Activated CD4-positive, alpha-beta T cell treated with anti-CD3 and anti-CD28 coated beads for 36 hours (primary cell): Measurements from ENCODE around the gene INPP4B. TPM values are rescaled to one million over a fixed set of nuclear protein-coding genes. Genes with fewer than 3 reads are reported as not detected.

Source experiments
- ATAC-seq: fragments of 200-7000 bp; cut with Tn5 transposase; one replicate; pipeline ENCODE4 v1.10.0; 2021; ENCODE audit warnings: mild to moderate bottlenecking, moderate library complexity
- CTCF ChIA-PET: fragments of 350-600 bp; sonication (Branson Sonifier 250); formaldehyde crosslinking; loops from one replicate; lab custom pipeline; 2021; ENCODE audit warnings: antibody characterized with exemption; lab: Charles Lee
- POLR2A ChIA-PET: fragments of 350-600 bp; sonication (Branson Sonifier 250); formaldehyde crosslinking; loops from one replicate; lab custom pipeline; 2021; ENCODE audit warnings: antibody characterized with exemption, inconsistent platforms; lab: Charles Lee
- DNase-seq: peaks from one replicate; pipeline ENCODE4 v3.0.0-alpha.2; 2020
- H3K27ac Mint-ChIP-seq: one replicate; pipeline ENCODE4 v1.8.0; 2021; ENCODE audit warnings: mixed read lengths
- H3K27me3 Mint-ChIP-seq: one replicate; pipeline ENCODE4 v1.8.0; 2021; ENCODE audit warnings: mixed read lengths
- H3K36me3 Mint-ChIP-seq: one replicate; pipeline ENCODE4 v1.8.0; 2021; ENCODE audit warnings: low read depth, mixed read lengths
- H3K4me1 Mint-ChIP-seq: one replicate; pipeline ENCODE4 v1.8.0; 2021; ENCODE audit warnings: mixed read lengths
- H3K4me3 Mint-ChIP-seq: one replicate; pipeline ENCODE4 v1.8.0; 2021; ENCODE audit warnings: mild to moderate bottlenecking, moderate library complexity, mixed read lengths
- H3K9me3 Mint-ChIP-seq: one replicate; pipeline ENCODE4 v1.8.0; 2021; ENCODE audit warnings: low read depth, mixed read lengths
- intact Hi-C, 2 experiments: fragments of 100-400 bp; cut with DNase I in 1 of 2; cut with micrococcal nuclease in 1 of 2; formaldehyde crosslinking; loops; one replicate each; pipeline versions ENCODE4 v1.14.2 to v1.15.1; 2022 to 2024; cut with DNase I, micrococcal nuclease
- total RNA-seq, 2 experiments: library from RNA; stranded (reverse); gene quantifications; one replicate each; pipeline ENCODE4 v1.2.3, GENCODE V29; 2021

INPP4B gene
- total RNA-seq, 2 experiments from 2014 or later, result 66.6 to 70.7 TPM

- Mint-ChIP-seq H3K9me3 (no peaks in the 10 kb centered on the region), H3K27me3 (no peaks in the 10 kb centered on the region), H3K27ac (peak overlapping the region; percentile 42), H3K36me3 (peaks cover 11% of the 10 kb centered on the region), H3K4me3 (no peak overlapping the region), H3K4me1 (peaks cover 17% of the 10 kb centered on the region)
- POLR2A ChIA-PET, result no interaction called here
- CTCF ChIA-PET, result no interaction called here
- ATAC-seq, result peak; percentile 96
- DNase-seq, result peak; percentile 38
- intact Hi-C loops, result no loop called here
Measured at GRCh38 chr4:142801966-142802365, 44.1 kb downstream of the INPP4B start.

GRCh38 chr4:142781114-142781513 is 65.0 kb downstream of the INPP4B start:
- ATAC-seq (no peak), DNase-seq (no peak)
- ChIA-PET POLR2A (no interaction called here), CTCF (no interaction called here)
- intact Hi-C loops, result no loop called here
- H3K27ac Mint-ChIP-seq, result no peak overlapping the region
- H3K4me1 Mint-ChIP-seq, result no peaks in the 10 kb centered on the region
- peaks cover 12% of the 10 kb centered on the region for H3K36me3 Mint-ChIP-seq
- H3K9me3 Mint-ChIP-seq, result no peaks in the 10 kb centered on the region
- no peak overlapping the region for H3K4me3 Mint-ChIP-seq
- H3K27me3 Mint-ChIP-seq, result peaks cover 3% of the 10 kb centered on the region

DNA sequence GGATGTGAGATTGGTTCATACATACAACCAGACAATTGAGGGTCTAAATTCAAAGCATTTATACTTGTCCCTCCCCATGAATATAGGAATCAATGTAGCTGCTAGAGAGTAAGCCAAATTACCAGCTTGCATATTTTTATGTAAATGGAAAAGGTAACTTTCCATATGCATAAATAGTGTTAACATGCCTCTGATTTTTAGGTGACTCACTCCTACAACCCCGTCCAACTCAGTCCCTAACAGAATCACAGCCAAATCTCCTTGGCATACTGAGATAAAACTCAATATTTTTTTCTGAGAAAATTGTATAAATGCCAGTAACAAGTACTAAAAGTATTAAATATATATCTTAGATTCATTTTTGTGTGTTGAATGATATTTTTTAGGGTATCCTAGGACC is 67.2 kb downstream of the INPP4B start:
- ATAC-seq, result no peak
- Mint-ChIP-seq H3K36me3 (peaks cover 12% of the 10 kb centered on the region), H3K4me3 (no peak overlapping the region), H3K27me3 (peaks cover 3% of the 10 kb centered on the region), H3K9me3 (no peaks in the 10 kb centered on the region), H3K4me1 (no peaks in the 10 kb centered on the region), H3K27ac (no peak overlapping the region)
- ChIA-PET CTCF (no interaction called here), POLR2A (no interaction called here)
- intact Hi-C loops, result no loop called here
- DNase-seq, result no peak

DNA sequence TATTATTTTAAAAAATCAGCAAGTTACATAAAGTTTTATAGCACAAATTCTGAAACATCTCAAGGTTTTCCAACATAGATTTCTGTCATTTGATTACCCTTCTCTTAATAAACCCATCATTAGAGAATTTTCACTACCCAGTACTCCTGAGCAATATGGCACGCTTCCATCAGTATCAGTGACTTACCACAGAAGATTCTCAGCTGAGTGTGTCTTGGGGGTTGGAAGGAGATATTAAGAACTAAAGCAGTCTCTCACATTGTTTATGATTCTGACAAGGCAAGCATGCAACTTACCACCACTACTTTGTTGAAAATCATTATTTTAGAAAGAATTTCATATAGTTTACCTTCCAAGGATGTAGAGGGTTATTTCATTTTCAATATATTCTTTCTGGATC is 67.7 kb downstream of the INPP4B start:
- ATAC-seq (no peak), DNase-seq (no peak)
- POLR2A ChIA-PET, result no interaction called here
- Mint-ChIP-seq H3K9me3 (no peaks in the 10 kb centered on the region), H3K4me3 (no peak overlapping the region), H3K27ac (no peak overlapping the region), H3K27me3 (peaks cover 3% of the 10 kb centered on the region), H3K4me1 (peaks cover 3% of the 10 kb centered on the region), H3K36me3 (peaks cover 12% of the 10 kb centered on the region)
- CTCF ChIA-PET, result interaction anchor here (1.5 kb wide), 1 partner anchor 22 kb away, joined by 3 read pairs; no protein-coding TSS in a partner anchor
- intact Hi-C loops, result no loop called here

- intact Hi-C loops, result no loop called here
- ATAC-seq (no peak), DNase-seq (no peak)
- Mint-ChIP-seq H3K4me3 (no peak overlapping the region), H3K36me3 (peaks cover 12% of the 10 kb centered on the region), H3K9me3 (no peaks in the 10 kb centered on the region), H3K4me1 (peaks cover 5% of the 10 kb centered on the region), H3K27ac (no peak overlapping the region), H3K27me3 (peaks cover 3% of the 10 kb centered on the region)
- ChIA-PET POLR2A (no interaction called here), CTCF (interaction anchor here (0.7 to 1.5 kb wide), 3 partner anchors 21 to 298 kb away, joined by 3 read pairs; no protein-coding TSS in a partner anchor)
Measured at GRCh38 chr4:142777045-142777743, 68.9 kb downstream of the INPP4B start.

GRCh38 chr4:142776026-142776425 is 70.1 kb downstream of the INPP4B start:
- H3K4me1 Mint-ChIP-seq, result peaks cover 5% of the 10 kb centered on the region
- no peak overlapping the region for H3K27ac Mint-ChIP-seq
- intact Hi-C loops, result no loop called here
- peaks cover 8% of the 10 kb centered on the region for H3K36me3 Mint-ChIP-seq
- no peak overlapping the region for H3K4me3 Mint-ChIP-seq
- POLR2A ChIA-PET, result no interaction called here
- DNase-seq, result no peak
- no peaks in the 10 kb centered on the region for H3K9me3 Mint-ChIP-seq
- H3K27me3 Mint-ChIP-seq, result peaks cover 3% of the 10 kb centered on the region
- ATAC-seq, result no peak
- CTCF ChIA-PET, result interaction anchor here (1.0 kb wide), 1 partner anchor 94 kb away, joined by 3 read pairs; no protein-coding TSS in a partner anchor

DNA sequence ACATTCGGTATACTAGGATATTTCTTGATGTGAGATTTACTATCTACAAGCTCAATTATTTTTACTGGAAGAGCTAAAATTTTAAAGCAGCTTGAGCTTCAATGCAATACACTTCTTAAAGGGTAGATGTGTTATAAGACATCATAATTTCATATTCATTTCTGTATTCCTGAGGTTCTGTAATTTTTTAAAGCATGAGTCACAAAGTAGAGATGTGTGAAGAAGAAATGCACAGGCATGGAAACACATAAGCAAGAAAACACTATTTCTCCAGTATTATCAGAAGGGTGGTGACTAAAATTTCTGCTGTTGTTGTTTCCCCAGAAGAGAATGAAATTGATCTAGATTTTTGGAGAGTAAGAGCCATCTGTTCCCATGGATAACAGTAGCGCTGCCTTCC is 72.6 kb downstream of the INPP4B start:
- Mint-ChIP-seq H3K36me3 (peaks cover 2% of the 10 kb centered on the region), H3K4me3 (no peak overlapping the region), H3K27ac (no peak overlapping the region), H3K27me3 (no peaks in the 10 kb centered on the region), H3K4me1 (peaks cover 5% of the 10 kb centered on the region), H3K9me3 (no peaks in the 10 kb centered on the region)
- intact Hi-C loops, result no loop called here
- ATAC-seq (peak; percentile 63), DNase-seq (no peak)
- CTCF ChIA-PET, result interaction anchor here (0.5 to 1.2 kb wide), 2 partner anchors 17 to 194 kb away, joined by 3 to 4 read pairs; no protein-coding TSS in a partner anchor
- POLR2A ChIA-PET, result no interaction called here

DNA sequence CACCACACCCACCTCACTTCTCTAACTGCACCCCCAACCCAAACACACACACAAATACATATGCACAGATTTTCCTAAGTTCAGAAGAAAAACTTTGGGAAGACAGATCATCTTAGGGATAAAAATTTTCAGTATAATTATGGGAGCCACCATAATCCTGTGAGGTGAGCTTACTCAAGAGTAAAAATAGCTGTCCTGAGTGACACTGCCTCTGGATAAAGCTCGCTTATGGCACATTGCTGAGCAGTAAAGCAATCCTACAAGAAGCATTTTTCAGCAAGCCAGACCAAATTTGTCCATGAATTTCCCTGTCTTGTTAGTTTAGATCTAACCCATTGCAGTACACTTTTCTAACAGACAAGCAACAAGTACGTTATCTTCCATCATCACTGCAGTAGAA is 83.8 kb downstream of the INPP4B start:
- no peaks in the 10 kb centered on the region for H3K9me3 Mint-ChIP-seq
- POLR2A ChIA-PET, result no interaction called here

DNA sequence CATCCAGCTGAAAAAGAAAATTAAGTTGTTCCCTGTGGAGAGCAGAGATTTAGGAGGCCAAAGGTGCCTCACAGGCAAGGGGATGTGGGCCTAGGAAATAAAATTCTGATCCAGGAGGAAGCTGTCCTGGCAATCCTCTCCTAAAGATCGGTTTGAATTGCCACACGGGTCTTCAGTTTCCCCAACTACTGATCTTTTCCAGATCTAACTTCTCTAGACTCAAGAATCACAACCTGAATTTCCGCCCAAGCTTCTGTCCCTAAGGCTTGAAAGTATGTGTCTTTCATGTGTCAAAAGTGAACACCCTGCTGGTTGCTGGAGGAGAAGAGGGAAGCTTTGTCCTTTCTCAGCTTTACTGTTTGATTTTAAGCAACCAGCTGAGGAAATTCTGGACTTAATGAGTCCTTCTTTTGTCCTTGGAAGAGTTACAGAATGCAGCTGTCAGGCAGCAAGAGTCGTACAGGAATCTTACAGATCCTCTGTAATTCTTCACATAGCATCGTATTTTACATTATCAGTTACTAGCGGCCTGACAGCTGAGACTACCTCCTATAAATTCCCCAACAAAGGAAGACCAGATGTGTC is 93.8 kb downstream of the INPP4B start:
- no peak for ATAC-seq
- Mint-ChIP-seq H3K4me3 (no peak overlapping the region), H3K36me3 (no peaks in the 10 kb centered on the region), H3K27me3 (no peaks in the 10 kb centered on the region), H3K27ac (no peak overlapping the region), H3K9me3 (no peaks in the 10 kb centered on the region), H3K4me1 (peaks cover under 1% of the 10 kb centered on the region)
- ChIA-PET CTCF (interaction anchor here (1.7 kb wide), 1 partner anchor 23 kb away, joined by 5 read pairs; no protein-coding TSS in a partner anchor), POLR2A (no interaction called here)
- intact Hi-C loops, result no loop called here
- DNase-seq, result no peak

More for the DNA sequence above, 83.8 kb downstream of the INPP4B start:
- DNase-seq (no peak), ATAC-seq (no peak)
- Mint-ChIP-seq H3K4me3 (no peak overlapping the region), H3K36me3 (no peaks in the 10 kb centered on the region), H3K4me1 (peaks cover 2% of the 10 kb centered on the region), H3K27ac (no peak overlapping the region), H3K27me3 (no peaks in the 10 kb centered on the region)
- CTCF ChIA-PET, result no interaction called here
- intact Hi-C loops, result no loop called here

GRCh38 chr4:142743121-142743825 is 102.8 kb downstream of the INPP4B start:
- intact Hi-C loops, result no loop called here
- Mint-ChIP-seq H3K27ac (no peak overlapping the region), H3K36me3 (peaks cover 8% of the 10 kb centered on the region), H3K4me1 (no peaks in the 10 kb centered on the region), H3K4me3 (no peak overlapping the region), H3K9me3 (peaks cover 16% of the 10 kb centered on the region), H3K27me3 (no peaks in the 10 kb centered on the region)
- DNase-seq, result no peak
- no peak for ATAC-seq
- POLR2A ChIA-PET, result no interaction called here
- CTCF ChIA-PET, result interaction anchor here (1.0 kb wide), 1 partner anchor 13 kb away, joined by 3 read pairs; no protein-coding TSS in a partner anchor

DNA sequence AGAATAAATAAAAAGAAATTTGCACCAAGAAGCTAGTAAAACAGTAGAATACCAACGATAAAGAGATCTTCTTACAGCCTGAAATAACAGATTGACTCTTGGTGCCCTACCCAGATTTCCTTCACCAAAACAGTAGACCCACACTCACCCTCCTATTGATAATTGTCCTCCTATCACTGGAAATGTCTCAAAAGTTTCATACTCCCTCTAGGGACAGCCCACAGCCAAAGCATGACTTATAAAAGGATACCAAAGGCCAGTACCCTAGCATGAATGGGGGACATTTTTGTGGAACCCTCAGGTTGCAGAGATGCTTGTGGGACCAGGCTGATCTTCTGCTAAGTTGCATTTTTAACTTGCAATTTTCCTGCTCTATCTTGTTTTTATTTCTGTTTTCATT is 104.1 kb downstream of the INPP4B start:
- no peaks in the 10 kb centered on the region for H3K27me3 Mint-ChIP-seq
- no peaks in the 10 kb centered on the region for H3K4me1 Mint-ChIP-seq
- POLR2A ChIA-PET, result no interaction called here
- peaks cover 8% of the 10 kb centered on the region for H3K36me3 Mint-ChIP-seq
- DNase-seq, result no peak
- no peak overlapping the region for H3K4me3 Mint-ChIP-seq
- intact Hi-C loops, result no loop called here
- no peak overlapping the region for H3K27ac Mint-ChIP-seq
- CTCF ChIA-PET, result no interaction called here
- ATAC-seq, result no peak
- H3K9me3 Mint-ChIP-seq, result peaks cover 15% of the 10 kb centered on the region
